OCI-LY3 (cell line): ENCODE measurements around the gene NXN.

ENCODE experiments used
- H2AFZ ChIP-seq: fragments of 200-600, 300-600 bp; shearing (Covaris generic); 2 replicates; pipeline ENCODE4 v1.6.0; 2014; ENCODE audit warnings: antibody characterized with exemption, low read depth, low read length
- H3K27ac ChIP-seq: fragments of 200-600, 300-600 bp; sonication (generic); 2 replicates; pipeline ENCODE4 v1.5.1; 2014; ENCODE audit warnings: mild to moderate bottlenecking, low read length, moderate library complexity, mixed read lengths
- H3K27me3 ChIP-seq: fragments of 200-600, 300-600 bp; sonication (generic); 2 replicates; pipeline ENCODE4 v1.6.1; 2014; ENCODE audit warnings: low read depth, low read length, mixed read lengths
- H3K36me3 ChIP-seq: fragments of 200-600, 300-600 bp; sonication (generic); replicated peaks from 2 replicates; pipeline ENCODE3; 2014; ENCODE audit warnings: low read depth, low read length, mixed read lengths
- H3K4me1 ChIP-seq: fragments of 300-600, 200-600 bp; sonication (generic); 2 replicates; pipeline ENCODE4 v1.6.1; 2014; ENCODE audit warnings: low read length, mixed read lengths
- H3K4me2 ChIP-seq: fragments of 200-600, 300-600 bp; sonication (generic); 2 replicates; pipeline ENCODE4 v1.6.1; 2014; ENCODE audit warnings: low read length, mixed read lengths
- H3K4me3 ChIP-seq: fragments of 300-600, 200-600 bp; sonication (generic); 2 replicates; pipeline ENCODE4 v1.5.1; 2014; ENCODE audit warnings: antibody characterized with exemption, mild to moderate bottlenecking, low read length, moderate library complexity
- H3K79me2 ChIP-seq: fragments of 300-600, 200-600 bp; shearing (Covaris generic); 2 replicates; pipeline ENCODE4 v1.6.1; 2014; ENCODE audit warnings: mild to moderate bottlenecking, low read length, mixed read lengths
- H3K9ac ChIP-seq: fragments of 300-600, 200-600 bp; shearing (Covaris generic); 2 replicates; pipeline ENCODE4 v1.6.0; 2014; ENCODE audit warnings: mild to moderate bottlenecking, low read length, moderate library complexity
- H3K9me3 ChIP-seq: fragments of 200-600, 300-600 bp; shearing (Covaris generic); 2 replicates; pipeline ENCODE4 v1.6.1; 2014; ENCODE audit warnings: low read length, mixed read lengths; ENCODE audit not compliant: insufficient read depth
- H4K20me1 ChIP-seq: fragments of 200-600, 300-600 bp; sonication (generic); 2 replicates; pipeline ENCODE4 v1.6.1; 2016; ENCODE audit warnings: low read length, mixed read lengths; ENCODE audit not compliant: insufficient read depth
- CTCF ChIP-seq: fragments of 200-600, 300-600 bp; sonication (generic); IDR thresholded peaks from 2 replicates; pipeline ENCODE4 v1.5.1; 2014; ENCODE audit warnings: antibody characterized with exemption, low read length, low read depth
- EZH2phosphoT487 ChIP-seq: fragments of 200-600 bp; shearing (Covaris generic); IDR thresholded peaks from 2 replicates; pipeline ENCODE4 v1.6.1; 2018; ENCODE audit warnings: antibody characterized with exemption, mixed run types, low read depth

Gene NXN

GRCh38 chr17:823501-823902 lies 156.1 kb downstream of the NXN start:
- H3K4me3 ChIP-seq = no peak overlapping the region
- H3K36me3 ChIP-seq = no peaks in the 10 kb centered on the region
- H3K4me1 ChIP-seq = no peaks in the 10 kb centered on the region
- H3K4me2 ChIP-seq = no peak overlapping the region
- H3K27ac ChIP-seq = no peak overlapping the region
- H2AFZ ChIP-seq = no peak overlapping the region
- TF ChIP-seq EZH2phosphoT487 (no peak), CTCF (no peak)
- no peaks in the 10 kb centered on the region for H3K79me2 ChIP-seq
- H3K9me3 ChIP-seq = no peaks in the 10 kb centered on the region
- H3K9ac ChIP-seq = no peak overlapping the region
- H4K20me1 ChIP-seq = no peaks in the 10 kb centered on the region
- no peaks in the 10 kb centered on the region for H3K27me3 ChIP-seq

- H3K4me1 ChIP-seq = no peaks in the 10 kb centered on the region
- no peaks in the 10 kb centered on the region for H3K36me3 ChIP-seq
- TF ChIP-seq CTCF (no peak), EZH2phosphoT487 (no peak)
- no peaks in the 10 kb centered on the region for H3K79me2 ChIP-seq
- H4K20me1 ChIP-seq = no peaks in the 10 kb centered on the region
- no peaks in the 10 kb centered on the region for H3K27me3 ChIP-seq
- H3K4me2 ChIP-seq = no peak overlapping the region
- H2AFZ ChIP-seq = no peak overlapping the region
- H3K27ac ChIP-seq = no peak overlapping the region
- H3K9me3 ChIP-seq = no peaks in the 10 kb centered on the region
- H3K9ac ChIP-seq = no peak overlapping the region
- no peak overlapping the region for H3K4me3 ChIP-seq
Measured at GRCh38 chr17:819251-819650, 160.3 kb downstream of the NXN start.

GRCh38 chr17:814371-814770 lies 165.2 kb downstream of the NXN start:
- Histone ChIP-seq H3K27ac (no peak overlapping the region), H3K9me3 (no peaks in the 10 kb centered on the region), H3K9ac (no peak overlapping the region), H3K4me2 (no peak overlapping the region), H3K27me3 (no peaks in the 10 kb centered on the region), H3K4me3 (no peak overlapping the region), H3K79me2 (no peaks in the 10 kb centered on the region), H3K36me3 (no peaks in the 10 kb centered on the region), H4K20me1 (no peaks in the 10 kb centered on the region), H2AFZ (no peak overlapping the region), H3K4me1 (no peaks in the 10 kb centered on the region)
- TF ChIP-seq EZH2phosphoT487 (no peak), CTCF (no peak)

GRCh38 chr17:812638-813204 lies 166.9 kb downstream of the NXN start:
- Histone ChIP-seq H4K20me1 (no peaks in the 10 kb centered on the region), H3K9ac (no peak overlapping the region), H3K4me1 (no peaks in the 10 kb centered on the region), H2AFZ (no peak overlapping the region), H3K36me3 (no peaks in the 10 kb centered on the region), H3K79me2 (no peaks in the 10 kb centered on the region), H3K4me3 (no peak overlapping the region), H3K27ac (no peak overlapping the region), H3K9me3 (no peaks in the 10 kb centered on the region), H3K27me3 (no peaks in the 10 kb centered on the region), H3K4me2 (no peak overlapping the region)
- TF ChIP-seq CTCF = no peak
- TF ChIP-seq EZH2phosphoT487 = no peak
